ENCODE results near the gene FRK.
"Not testable (repeated sequence)": the region's sequence is repeated elsewhere in the genome, so short reads cannot be mapped to it uniquely, and the experiment has no call there.

The FRK gene

DNA sequence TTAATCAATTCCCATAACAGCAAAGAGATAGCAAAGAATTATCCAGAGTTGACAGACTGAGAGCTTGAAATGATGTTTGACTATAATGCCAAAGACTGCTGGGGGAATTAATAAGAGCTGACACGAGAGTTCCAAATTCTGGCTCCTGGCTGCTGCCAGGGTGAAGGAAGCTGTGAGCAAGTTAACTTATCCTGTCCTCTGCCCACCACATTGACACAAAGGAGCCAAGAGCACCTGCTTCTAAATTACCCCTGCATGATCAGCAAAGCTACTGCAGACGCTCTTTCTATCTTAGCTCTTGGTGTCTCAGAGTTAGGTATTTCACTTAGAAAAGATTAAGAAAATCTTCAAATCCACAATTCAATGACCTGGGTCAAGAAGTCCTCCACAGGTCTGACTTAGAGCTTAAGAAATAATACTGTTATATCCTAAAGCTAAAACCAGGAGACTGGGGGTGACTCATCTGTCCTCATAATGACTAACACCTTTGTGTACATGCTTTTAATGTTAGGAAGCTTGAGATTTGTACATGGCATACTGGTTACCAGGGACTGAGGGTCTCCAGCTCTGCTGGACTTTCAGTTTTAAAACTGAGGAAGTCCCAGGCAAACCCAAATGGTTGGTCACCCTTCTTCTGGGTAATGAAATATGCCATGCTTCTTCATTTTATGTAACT, 13.2 kb upstream of the FRK start:
- no peak for DNase-seq

DNA sequence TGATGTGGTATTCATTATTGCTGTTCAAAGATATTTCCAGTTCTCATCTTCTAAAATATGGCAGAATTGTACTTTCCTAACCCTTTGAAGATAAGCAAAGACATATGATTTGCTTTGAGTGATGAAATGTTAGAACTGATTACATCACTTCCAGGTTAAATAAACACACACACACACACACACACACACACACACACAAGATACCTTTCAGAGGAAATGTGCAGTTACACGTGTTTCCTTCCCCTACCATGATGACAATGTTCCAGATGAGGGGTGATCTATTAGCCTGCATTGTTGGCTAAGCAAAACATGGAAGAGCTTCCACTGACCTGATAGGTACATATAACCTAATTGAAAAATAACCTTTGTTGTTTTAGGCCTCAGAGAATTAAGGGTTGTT, 11.7 kb upstream of the FRK start:
- no peak for DNase-seq

DNA sequence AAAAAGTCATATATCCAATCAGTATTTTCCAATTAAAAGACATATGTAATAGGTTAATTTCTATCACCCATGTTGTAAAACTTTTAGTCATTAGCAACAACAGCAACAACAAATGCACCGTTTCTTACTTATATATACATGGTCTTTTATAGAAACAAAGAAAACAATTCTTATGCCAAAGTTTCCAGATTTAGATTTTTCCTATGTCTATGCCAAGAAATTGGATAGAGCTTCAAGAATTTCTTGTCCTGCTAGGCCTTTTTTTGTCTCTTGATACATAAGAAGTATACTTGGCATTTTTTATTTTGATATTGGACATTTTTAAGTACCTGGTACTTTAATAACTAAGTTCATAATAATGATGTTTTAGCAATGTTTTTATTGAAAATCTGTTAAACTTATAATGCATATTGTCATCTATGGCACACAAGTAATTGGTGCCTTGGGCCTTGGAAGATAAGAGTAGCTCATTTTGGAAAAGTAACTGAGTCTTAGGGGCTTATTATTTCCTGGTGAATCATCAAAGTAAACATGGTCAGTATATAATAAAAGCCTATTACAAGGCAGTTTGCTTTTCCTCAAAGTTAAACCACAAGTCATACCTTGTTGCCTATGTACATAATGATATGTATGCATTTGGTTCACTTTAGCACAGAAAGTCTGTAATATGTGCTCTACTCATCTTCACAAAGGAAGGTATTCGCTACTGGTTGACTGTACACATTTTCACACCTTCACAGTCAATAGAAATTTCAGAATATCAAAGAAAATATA, 10.1 kb upstream of the FRK start:
- no peak for DNase-seq

DNA sequence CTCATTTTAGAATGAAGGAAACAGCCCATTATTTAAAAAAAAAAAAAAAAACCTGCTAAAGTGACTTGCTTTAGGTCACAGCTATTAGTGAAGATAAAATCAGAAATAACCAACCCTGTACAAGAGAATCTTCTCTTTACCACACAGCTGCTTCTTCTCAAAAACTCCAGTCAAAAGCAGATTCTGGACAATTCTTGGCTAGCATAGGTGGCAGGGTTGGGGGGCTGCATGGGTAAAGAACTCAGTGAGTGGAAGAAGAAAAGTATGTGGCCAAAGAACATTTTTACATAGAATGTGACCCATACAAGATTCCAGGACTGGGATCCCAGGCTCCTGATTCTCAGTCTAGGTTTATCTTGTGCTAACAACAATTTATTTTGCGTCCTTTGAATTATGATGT, 9.4 kb upstream of the FRK start:
- no peak for DNase-seq

DNA sequence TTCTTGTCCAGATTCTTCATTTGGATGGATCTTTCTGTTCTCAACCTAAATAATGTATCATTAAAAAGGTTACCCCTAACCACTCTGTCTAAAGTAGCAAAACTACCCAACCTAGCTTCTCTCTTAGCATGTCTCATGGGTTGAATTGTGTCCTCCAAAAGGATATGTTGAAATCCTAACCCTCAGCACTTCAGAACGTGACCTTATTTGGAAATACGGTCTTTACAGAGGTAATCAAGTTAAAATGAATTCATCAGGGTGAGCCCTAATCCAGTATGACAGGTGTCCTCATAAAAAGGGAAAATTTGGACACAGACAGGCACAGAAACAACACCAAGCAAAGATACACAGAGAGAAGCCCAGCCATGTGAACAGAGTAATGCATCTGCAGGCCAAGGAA, 6.1 kb upstream of the FRK start:
- DNase-seq = no peak

DNA sequence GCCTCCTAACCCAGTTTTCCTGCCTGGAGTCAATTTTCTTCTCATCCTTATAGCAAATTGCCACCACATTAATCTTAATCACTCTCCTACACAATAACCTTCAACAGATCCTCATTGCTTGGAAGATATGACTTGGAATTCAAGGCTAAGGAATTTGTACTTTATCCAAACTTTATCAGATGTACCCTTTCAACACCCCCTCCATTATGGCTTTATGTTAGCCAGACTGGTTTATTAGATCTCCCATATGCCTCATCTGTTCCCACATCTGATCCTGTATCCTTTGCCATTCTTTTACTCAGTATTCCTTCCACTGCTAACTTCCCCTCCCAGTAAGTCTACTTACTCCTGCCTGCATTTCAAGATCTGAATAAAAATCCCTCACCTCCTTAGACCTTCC, 4.0 kb upstream of the FRK start:
- DNase-seq = no peak

DNA sequence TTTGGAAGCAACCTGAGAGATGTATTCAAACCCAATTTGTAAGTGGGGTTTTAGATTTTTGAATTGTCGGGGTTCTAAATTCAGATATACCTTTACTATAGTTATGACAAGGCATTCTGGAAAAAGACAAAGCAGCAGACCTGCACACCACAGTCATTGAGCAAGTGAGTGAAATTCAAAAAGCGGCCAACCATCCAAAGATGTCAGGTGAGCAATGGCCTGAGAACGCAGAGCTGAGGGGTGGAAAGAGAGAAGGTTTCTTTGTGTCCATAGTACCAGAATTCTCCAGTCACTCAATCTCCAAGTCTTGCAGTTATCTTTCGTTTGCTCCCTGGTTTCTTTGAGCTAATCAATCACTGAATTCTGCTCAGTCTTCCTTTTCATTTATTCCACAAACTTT, 1.8 kb upstream of the FRK start:
- DNase-seq = no peak

DNA sequence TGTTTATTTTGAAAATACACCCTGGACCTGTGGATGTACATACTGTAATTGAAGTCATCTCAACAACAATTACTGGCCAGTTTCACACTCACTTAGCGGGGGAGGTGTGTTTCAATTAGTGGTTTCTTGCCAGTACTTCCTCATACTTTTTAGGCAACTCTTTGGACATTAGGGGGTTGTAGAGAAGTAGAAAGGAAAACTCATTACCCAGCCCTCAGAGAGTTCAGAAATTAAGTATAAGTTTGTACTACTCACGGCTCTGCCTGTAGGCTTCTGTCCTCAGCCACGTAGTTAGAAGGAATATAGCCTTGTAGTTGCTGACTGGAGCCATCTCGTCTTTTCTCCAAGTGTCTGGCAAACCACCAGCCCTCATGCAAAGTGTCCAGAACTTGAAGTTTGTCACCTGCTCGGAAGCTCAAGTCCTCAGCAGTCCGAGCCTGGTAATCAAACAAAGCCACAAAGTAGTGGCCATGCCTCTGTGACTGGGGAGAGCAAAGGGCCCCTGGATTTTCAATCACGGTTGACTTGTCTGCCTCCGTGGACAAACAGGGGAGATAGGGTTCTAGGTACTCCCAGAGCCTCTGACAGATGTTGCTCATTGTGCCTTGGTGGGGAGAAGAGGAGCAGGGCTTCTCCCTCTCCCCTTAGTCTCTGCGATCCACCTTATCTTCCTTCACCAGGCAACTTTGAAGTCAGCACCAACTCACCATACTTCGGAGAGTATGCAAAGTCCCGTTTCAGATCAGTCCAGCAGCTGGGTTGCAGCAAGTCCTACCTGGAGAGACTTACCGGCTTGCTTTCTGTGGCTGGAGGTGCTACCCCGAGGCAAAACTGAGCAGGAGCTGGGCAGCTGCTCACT, 749 bp downstream of the FRK start:
- DNase-seq = no peak

DNA sequence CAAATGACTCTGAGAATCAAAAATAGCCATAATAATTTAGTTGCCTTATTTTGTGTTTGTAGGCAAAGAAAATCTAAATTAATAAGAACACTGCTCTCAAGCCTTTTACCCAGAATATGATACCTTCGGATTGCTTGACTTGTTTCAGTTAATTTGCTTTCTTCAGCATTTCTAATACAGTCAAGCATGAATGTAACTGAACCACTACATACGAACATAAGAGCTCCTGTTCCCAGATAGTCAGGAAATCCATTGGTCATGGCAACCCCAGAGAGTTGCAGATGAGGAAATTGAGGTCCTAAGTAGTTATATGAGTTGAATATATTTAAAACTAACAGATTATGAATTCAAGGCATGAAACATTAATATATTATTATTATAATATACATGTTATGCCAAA, 2.9 kb downstream of the FRK start:
- no peak for DNase-seq

DNA sequence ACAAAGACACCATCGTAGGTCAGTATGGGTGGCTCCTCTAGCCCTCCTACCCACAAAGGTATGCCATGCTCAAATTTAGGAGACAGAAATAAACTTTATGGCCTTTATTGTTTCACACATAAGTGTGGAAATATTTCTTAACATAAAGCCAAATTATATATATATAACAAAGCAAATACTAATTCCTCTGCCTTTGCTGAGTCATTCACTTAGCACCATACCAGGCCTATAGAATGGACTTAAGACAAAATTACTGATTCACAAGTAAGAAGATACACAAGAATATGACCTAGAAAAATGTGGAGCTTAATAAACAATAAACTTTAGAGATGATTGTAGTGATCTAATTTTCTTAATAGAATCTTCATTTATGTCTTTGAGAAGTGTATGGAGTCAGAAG, 5.2 kb downstream of the FRK start:
- DNase-seq = no peak

DNA sequence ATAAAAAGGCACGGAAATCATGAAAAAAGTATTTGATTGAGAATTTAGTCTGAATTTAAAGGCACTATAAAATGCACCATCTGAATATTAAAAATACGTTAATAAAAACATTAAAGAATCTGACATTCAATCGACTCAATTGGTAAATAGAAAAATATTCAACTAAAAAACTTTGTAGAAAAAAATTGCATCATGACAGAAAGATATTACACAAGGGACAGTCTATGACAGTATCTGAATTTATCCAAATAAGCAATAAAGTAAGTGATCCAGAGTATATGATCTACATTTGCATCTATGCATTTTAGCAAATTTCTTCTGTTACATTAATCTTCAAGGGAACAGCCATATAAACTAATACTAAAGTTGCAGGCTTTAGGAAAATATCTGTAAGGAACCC, 9.4 kb downstream of the FRK start:
- DNase-seq = no peak

DNA sequence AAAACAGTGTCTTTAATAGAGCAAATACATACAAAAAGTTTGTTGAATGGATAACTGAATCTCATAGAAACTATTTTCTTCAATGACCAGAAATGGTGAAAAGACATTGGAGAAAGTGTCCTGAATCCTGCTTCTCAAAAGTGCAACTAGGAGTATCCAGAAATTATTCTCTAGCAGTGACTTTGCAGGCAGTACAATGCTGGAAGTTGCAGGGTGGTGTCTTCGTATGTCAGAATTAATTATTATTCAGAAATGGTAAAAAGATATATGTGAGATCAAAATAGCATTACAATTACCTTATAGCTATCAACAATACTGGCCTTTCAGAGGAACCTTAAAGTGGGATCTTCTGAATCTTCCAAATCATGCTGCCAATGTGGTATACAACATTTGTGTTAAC, 10.0 kb downstream of the FRK start:
- DNase-seq = no peak

DNA sequence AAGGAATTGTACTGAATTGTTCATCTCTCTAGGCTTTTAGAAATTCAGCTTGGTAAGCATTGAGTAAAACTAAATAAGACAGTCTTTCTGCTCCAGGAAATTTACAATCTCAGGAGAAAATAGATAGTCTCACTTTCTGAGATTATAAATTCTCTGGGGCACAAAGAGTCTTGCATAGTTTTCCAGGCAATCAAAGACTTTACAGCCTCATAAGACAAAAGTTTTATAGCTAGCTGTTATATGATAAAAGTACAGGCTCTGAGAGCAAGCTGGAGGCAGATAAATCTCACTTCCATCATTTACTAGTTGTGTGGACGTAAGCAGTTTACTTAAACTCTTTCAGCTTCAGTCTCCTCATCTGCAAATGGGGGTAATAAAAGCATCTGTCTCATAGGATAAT, 11.4 kb downstream of the FRK start:
- no peak for DNase-seq

DNA sequence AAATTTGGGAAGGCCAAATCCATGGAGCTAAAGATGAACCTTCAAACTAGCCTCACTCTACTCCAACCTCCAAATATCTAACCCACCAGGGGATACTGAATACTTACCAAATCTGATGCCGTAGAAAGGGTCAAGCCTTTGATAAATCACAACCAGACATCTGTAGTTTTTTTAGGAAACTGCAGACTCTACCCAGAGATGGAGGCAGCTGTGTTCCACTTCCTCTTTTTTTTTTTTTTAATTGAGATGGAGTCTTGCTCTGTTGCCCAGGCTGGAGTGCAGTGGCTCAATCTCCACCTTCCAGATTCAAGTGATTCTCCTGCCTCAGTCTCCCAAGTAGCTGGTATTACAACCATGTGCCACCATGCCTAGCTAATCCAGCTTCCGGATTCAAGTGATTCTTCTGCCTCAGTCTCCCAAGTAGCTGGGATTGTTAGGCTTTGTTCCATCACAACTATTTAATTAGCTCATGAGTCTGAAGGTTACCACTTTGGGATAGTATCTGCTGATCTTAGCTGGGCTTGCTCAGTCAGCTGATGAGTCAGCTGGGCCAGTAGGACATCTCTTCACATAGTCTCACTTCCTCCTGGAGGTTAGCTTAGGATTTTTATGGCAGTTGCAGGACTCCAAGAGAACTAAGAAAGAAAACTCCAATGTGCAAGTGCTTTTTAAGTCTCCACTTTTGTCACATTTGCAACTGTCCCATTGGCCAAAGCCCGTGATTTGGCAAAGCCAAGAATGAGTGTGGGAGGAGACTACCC, 13.3 kb downstream of the FRK start:
- DNase-seq = no peak

DNA sequence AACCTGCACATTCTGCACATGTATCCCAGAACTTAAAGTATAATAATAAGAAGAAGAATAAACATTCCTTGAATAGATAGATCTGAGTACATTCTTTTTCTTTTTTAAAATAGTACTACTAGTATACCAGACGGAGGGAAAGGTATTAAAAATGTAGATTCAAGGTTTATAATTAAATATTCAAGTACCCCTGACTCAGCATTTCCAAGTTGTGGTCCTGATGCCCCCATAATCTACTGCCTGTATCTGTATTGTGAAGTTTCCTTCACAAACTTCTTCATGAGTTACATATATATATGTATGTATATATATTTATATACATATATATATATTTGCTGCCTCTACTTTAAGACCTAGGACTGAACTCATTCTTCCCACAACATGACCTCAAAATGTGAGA, 14.0 kb downstream of the FRK start:
- DNase-seq = no peak

DNA sequence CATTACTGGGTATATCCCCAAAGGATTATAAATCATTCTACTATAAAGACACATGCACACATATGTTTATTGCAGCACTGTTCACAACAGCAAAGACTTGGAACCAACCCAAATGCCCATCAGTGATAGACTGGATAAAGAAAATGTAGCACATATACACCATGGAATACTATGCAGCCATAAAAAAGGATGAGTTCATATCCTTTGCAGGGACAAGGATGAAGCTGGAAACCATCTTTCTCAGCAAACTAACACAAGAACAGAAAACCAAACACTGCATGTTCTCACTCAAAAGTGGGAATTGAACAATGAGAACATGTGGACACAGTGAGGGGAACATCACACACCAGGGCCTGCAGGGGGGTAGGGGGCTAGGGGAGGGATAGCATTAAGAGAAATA, 14.4 kb downstream of the FRK start:
- DNase-seq = not testable (repeated sequence)

DNA sequence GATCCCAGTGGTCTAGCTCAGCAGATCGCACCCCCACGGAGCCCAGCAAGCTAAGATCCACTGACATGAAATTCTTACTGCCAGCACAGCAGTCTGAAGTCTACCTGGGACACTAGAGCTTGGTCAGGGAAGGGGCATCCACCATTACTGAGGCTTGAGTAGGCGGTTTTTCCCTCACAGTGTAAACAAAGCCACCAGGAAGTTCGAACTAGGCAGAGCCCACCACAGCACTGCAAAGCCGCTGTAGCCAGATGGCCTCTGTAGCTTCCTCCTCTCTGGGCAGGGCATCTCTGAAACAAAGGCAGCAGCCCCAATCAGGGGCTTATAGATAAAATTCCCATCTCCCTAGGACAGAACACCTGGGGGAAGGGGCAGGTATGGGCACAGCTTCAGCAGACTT, 18.8 kb downstream of the FRK start:
- no peak for DNase-seq

DNA sequence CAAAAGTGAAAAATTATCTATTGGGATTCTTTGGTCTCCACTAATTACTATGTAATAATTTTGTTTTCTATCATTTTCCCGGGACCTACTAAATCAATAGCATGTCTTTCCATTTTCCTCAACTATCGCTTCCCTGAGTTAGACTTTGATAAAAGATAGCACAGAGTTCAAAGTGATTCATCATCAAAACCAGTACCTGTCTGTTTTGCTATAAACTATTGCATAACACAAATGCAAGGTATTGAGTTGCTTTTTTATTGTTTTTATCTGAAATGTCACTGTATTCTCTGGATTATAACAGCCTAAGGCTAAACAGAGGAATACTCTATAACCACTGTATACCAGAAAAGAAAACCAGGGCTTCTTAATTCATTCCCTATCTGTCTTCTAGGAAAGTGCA, 19.7 kb downstream of the FRK start:
- DNase-seq = no peak

DNA sequence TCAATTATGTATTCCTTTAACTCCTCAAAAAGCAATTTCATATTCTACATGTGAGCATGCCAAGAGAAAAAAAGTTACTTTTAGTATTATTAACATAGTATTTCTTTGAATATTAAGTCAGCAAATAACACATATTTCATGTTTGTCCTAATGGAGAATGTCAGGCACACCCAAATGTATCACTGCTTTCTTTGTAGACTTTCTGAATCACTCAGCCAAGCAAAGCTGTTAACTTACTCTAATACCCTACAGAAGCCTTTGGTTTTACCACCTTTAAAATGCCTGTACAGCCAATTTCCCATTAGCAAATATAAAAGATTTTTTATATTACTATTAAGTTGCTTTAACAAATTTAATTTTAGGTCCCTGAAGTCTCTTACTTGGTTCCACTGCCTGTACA, 23.8 kb downstream of the FRK start:
- no peak for DNase-seq

DNA sequence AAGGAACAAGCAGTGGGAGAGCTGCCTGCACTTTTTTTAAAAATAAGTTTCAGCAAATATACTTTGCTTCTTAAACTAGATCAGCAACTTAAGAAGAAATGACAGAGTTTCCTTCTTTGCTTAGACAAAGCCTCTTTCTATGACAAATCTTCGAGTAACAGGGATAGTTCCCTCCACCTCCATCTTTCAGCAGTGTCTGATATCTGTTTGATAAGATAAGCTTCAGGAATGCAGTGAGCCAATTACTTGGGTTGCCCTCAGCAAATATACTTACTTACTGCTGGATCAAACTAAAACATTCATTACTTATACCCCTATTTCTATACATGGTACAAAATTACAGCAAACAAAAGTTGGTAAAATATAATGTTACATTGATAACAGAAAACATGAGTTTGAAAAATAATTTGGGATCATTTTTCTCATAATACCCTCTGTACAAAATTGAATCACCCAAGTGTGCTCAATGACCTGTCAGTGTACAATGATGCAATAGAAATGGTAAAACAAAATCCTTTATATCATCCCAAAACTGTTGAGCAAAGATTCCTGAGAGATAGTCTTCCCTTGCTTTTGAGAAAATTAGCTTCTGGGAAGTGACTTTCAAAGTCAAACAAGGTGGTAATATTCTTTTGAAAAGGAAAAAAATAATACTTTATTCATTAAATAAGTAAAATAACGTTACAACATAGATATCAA, 24.5 kb downstream of the FRK start:
- no peak for DNase-seq

DNA sequence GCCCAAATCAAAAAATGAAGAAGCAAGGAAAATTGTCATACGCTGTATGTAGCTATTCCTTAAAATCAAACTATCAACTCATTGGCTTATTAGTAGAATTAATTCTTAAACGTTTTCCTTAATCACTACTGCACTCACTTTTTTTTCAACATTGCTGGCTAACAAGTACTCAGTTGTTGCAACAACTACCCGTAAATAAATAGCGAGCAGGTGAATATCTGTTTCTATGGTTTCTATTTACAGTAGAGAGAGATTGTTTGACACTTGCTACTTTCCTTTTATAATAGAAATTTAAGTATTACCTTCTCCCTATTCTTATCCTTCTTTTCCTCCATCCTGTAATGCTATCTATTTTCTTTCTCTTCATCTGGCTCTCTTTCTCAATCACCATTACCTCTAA, 25.1 kb downstream of the FRK start:
- no peak for DNase-seq

DNA sequence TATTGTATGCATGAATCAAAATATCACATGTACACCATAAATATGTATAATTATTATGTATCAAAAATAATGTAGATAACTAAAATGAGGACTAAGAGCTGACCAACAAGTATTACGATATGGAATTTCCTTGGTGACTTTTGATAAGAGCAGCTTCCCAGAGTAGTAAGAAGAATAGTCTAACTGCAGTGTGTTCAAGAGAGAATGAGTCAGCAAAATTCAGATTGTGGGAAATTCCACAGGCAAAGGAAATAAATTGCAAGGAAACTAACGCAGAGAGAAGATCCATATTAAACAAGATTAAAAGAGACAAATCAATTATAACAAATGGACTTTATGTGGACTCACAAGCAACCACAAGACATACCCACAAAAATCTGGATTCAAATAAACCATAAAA, 26.4 kb downstream of the FRK start:
- DNase-seq = no peak
